GM18867 (cell line): ENCODE results near the gene SIRT5.

Source experiments
- ATAC-seq: cut with Tn5 transposase; IDR thresholded peaks from one replicate; pipeline ENCODE4 v1.9.1; 2021; ENCODE audit warnings: mild to moderate bottlenecking, moderate library complexity; ENCODE audit not compliant: unreplicated experiment

SIRT5 gene

DNA sequence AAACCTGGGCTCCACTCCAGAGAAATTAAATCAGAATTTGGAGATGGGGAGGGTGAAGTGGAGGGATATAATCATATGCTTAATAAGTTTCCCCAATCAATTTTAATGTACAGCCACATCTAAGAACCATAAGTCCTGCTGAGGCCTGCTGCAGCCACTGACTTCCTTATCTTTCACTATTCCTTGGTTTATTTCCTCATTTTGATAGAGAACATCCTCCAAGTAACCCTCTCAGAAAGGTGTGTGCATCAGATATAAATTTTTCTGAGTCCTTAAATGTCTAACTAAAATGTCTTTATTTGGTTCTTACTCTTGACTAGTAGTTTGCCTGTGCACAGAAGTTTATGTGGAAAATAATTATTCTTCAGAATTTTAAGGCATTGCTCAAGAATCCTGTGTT is 23.7 kb upstream of the SIRT5 start:
- ATAC-seq, result no peak

- ATAC-seq, result no peak
Measured at GRCh38 chr6:13553646-13554045, 20.8 kb upstream of the SIRT5 start.

DNA sequence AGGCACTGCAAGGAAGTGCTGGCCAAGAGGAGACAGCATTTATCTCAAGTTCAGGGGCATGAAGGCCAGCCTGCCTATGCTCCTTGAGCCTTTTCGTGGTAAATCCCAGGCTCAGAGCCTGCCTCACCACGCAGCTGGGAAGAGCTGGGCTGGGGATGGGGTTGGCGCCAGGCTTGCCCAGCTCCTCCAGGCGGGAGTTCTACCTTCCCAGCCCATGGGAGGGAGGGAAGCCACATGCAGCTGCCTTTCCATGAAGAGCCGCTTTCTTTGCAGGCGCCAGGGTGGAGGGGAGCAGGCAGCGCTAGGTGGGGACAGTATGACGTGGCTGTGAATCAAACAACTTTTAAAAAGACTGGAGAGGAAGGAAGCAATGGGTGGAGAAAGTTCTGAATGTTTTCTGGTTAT is 19.5 kb upstream of the SIRT5 start:
- no peak for ATAC-seq

- ATAC-seq, result no peak
Measured at GRCh38 chr6:13557841-13558240, 16.6 kb upstream of the SIRT5 start.

- ATAC-seq, result no peak
Measured at GRCh38 chr6:13558718-13559117, 15.7 kb upstream of the SIRT5 start.

- no peak for ATAC-seq
Measured at GRCh38 chr6:13559251-13559650, 15.2 kb upstream of the SIRT5 start.

DNA sequence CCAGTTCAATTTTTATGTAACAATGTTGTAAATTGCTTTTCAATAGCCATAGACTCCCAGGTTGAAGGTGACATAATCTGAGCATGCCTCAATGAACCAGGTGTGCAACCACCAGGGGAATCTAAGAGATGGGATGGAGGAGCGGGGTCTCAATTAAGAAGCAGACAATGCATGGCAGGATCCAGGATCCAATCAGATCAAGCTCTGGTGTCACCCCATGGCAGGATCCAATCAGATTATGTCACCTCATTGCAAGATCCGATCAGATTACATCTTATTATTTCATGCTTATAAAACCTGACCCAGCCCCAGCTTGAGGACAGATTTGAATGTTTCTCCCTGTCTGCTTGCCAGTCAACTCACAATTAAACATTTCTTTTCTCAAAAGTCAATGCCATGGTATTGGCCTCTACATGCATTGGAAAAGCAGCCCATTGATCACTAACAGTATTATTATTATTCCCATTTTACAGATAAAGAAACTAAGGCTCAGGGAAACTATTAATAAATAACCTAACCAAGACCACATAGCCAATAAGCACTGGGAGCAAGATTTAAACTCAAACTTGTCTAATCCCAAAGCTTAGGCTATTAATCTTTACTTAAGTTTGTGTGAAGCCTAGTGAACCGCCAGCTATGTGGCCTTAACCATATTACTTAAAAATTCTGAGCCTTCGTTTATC is 14.3 kb upstream of the SIRT5 start:
- no peak for ATAC-seq

DNA sequence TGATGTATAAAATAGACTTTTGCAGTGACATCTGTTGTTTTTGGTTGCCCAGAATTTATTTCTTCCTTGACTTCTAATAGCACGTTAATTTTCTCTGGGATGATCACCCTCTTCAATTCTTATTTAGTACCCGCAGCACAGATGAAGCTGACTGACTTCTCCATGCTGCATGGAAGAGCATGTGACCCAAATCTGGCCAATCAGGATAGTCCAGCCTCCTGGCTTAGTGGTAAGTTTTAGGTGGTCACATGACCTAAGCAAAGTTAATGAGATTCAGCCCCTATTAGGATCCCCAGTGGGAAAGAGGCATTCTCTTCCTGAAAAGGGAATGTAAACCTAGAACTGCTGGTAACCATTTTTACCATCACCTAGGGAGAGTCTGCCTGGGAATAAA is 13.8 kb upstream of the SIRT5 start:
- no peak for ATAC-seq

- no peak for ATAC-seq
Measured at GRCh38 chr6:13561624-13562267, 12.7 kb upstream of the SIRT5 start.

DNA sequence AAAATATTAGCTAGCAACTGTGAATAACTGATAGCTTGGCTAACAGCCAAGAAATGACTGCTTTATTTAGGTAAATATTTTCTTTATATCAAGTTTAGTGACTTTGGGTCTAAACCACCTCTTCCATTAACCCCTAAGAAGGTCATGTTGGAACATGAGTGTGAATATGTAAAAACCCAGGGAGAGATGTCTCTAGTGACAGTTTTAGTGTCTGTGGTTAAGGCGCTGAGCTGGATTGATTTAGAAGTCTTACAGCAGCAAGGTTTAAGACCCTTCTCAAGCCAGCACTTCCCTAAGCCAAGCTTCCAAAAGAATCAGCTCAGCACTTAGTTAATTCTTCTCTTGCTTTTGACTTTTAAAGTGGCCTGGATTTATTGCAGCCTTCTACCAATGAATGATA is 11.4 kb upstream of the SIRT5 start:
- no peak for ATAC-seq

DNA sequence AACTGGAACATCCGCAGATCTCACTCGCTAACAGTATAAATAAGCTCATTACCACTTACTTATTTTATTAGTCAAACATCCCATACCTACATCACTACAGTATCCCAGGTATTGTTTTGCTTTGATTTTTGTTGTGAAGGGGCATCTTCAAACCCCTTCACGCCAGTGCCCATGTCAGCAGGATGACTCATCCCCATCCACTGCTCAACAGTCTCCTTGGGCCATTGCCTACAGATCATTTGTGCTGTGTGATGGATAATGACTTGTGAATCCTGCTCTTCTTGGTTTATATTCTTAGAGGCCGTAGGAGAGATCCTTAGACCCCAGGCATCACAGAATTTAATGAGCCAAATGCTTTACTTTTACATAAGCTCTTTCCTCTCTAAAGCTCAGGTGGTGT is 8.5 kb upstream of the SIRT5 start:
- no peak for ATAC-seq

GRCh38 chr6:13566500-13566899 is 7.9 kb upstream of the SIRT5 start:
- ATAC-seq, result no peak

DNA sequence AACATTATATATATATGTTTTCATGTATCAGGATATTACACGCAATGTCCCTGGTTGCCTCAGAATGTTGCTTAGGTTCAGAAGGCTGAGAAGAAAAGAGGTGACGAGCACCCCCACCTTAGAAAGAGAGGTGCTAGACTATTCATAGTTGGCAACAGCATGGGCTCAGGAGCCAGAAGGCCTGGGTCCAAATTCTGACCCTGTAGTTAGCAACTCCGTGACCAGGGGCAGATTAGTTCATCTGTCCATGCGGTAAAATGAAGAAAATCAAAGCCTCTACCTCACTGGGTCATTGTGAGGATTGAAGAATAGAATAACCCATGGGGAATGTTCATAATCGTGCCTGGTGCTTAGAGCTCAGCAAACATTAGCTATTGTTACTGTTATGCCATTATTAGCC is 5.4 kb upstream of the SIRT5 start:
- no peak for ATAC-seq

- no peak for ATAC-seq
Measured at GRCh38 chr6:13572240-13572639, 2.2 kb upstream of the SIRT5 start.

- no peak for ATAC-seq
Measured at GRCh38 chr6:13572951-13573654, 1.3 kb upstream of the SIRT5 start.

GRCh38 chr6:13573669-13574110 is 711 bp upstream of the SIRT5 start:
- no peak for ATAC-seq

DNA sequence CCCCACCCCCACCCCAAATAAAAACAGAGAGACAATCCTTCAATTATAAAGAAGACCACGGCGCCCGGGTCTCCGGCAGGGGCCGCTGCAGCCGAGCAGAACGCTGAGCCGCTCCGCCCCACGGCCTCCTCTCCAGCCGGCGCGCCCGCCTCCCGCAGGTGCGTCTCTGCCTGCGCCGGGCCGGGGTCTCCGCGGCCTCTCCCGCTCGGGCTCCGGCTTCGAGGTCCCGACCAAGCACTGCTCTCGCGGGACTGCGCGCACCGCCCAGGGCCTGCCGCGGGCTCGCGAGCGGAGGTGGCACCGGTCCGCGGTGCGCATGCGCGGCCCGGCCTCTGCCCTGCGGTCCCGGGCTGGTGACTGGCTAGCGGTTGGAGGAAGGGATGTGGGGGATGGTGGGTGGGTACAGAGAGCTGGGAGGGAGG is 241 bp upstream of the SIRT5 start:
- ATAC-seq, result peak; percentile 86

DNA sequence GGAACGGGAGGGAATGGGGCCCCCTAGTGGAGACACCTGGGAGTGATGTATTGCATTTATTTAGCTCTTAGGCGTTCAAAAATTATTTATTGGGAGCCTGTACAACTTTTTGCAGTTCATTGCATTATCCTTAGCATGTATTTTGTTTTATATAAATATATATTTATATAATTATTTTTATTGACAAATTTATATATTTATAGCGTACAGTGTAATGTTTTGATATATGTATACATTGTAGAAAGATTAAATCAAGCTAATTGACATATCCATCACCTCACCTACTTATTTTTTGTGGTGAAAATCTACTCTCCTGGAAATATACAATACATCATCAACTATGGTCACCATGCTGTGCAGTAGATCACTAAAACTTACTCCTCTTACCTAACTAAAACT is 975 bp downstream of the SIRT5 start:
- ATAC-seq, result no peak

DNA sequence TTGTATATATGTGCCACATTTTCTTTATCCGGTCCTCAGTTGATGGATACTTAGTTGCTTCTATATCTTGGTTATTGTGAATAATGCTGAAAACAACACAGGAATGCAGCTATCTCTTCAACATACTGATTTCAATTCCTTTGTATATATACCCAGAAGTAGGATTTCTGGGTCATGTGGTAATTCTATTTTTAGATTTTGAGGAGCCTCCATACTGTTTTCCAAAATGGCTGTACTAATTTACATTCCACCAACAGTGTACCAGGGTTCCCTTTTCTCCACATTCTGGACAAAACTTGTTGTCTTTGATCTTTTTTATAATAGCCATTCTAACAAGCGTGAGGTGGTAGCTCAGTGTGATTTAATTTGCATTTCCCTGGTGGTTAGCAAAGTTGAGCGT is 1.6 kb downstream of the SIRT5 start:
- no peak for ATAC-seq

DNA sequence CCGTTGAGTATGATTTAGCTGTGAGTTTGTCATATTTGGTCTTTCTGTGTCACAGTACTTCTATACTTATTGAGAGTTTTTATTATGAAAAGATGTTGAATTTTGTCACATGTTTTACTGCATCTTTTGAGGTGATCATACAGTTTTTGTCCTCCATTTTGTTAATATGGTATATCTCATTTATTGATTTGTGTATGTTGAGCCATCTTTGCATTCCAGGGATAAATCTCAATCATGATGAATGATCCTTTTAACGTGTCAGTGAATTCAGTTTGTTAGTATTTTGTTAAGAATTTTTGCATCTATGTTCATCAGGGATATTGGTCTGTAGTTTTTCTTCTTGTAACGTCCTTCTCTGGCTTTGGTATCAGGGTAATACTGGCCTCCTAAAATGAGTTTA is 3.5 kb downstream of the SIRT5 start:
- ATAC-seq, result no peak

DNA sequence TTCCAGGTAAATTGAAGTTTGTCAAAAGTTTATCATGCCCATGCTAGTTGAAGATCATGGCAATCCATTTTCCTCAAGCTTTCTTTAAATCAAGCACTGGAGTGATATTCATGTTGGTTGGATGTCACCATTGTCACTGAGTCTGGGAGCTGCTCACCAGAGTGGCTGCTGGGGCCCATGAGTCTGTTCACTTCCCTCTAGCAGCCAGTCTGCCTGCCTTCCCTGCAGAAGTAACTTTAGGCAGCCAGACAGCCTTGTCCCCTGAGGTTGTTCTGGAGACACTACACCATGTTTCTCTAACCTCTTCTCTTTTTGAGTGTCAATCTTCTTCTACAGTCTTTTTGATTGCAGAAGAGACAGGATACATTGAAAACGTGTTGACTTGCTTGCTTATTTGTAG is 5.5 kb downstream of the SIRT5 start:
- ATAC-seq, result no peak

GRCh38 chr6:13581700-13582229 is 7.4 kb downstream of the SIRT5 start:
- ATAC-seq, result no peak
